Testis (tissue), 2 donors: ENCODE results near the gene PRR16.

Experiments used
- POLR2A ChIP-seq: fragments of 450-650 bp; IDR thresholded peaks from one replicate; pipeline ENCODE4 v1.6.1; 2017; ENCODE audit warnings: antibody characterized with exemption, mild to moderate bottlenecking, moderate library complexity
- TF ChIP-seq, protein P1 (sequence below), 3 experiments: fragments of 450-650 bp in 2 of 3; fragments of 200-600 bp in 1 of 3; sonication (generic) in 1 of 3; IDR thresholded peaks; one replicate each; pipeline ENCODE4 v1.5.1; 2016 to 2019; ENCODE audit warnings: antibody characterized with exemption in 3 of 3, mild to moderate bottlenecking in 2 of 3, moderate library complexity in 1 of 3

DNA sequence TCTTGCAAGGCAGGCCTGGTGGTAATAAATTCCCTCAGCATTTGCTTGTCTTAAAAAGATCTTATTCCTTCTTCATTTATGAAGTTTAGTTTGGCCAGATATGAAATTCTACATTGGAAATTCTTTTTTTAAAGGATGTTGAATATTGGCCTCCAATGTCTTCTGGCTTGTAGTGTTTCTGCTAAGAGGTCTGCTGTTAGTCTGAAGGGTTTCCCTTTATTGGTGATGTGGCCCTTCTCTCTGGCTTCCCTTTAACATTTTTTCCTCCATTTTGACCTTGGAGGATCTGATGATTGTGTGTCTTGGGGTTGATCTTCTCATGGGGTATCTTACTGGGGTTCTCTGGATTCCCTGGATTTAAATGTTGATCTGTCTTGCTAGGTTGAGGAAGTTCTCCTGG lies 33.5 kb upstream of the PRR16 start:
- TF ChIP-seq, protein P1, sequence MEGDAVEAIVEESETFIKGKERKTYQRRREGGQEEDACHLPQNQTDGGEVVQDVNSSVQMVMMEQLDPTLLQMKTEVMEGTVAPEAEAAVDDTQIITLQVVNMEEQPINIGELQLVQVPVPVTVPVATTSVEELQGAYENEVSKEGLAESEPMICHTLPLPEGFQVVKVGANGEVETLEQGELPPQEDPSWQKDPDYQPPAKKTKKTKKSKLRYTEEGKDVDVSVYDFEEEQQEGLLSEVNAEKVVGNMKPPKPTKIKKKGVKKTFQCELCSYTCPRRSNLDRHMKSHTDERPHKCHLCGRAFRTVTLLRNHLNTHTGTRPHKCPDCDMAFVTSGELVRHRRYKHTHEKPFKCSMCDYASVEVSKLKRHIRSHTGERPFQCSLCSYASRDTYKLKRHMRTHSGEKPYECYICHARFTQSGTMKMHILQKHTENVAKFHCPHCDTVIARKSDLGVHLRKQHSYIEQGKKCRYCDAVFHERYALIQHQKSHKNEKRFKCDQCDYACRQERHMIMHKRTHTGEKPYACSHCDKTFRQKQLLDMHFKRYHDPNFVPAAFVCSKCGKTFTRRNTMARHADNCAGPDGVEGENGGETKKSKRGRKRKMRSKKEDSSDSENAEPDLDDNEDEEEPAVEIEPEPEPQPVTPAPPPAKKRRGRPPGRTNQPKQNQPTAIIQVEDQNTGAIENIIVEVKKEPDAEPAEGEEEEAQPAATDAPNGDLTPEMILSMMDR (IDR thresholded peaks at IDR 0.05): no peak
- no peak for TF ChIP-seq POLR2A
